Measurements from ENCODE around the gene FGFBP2. TPM values are rescaled to one million over a fixed set of nuclear protein-coding genes. Genes with fewer than 3 reads are reported as not detected.

Gene FGFBP2
- total and polyA plus RNA-seq, 2 experiments from 2014 or later, result 0.18 to 0.56 TPM

- TF ChIP-seq ZNF462 (CRISPR knock-in tag; IDR thresholded peaks at IDR 0.05), result no peak
Measured at GRCh38 chr4:15945516-15945915, 17.5 kb downstream of the FGFBP2 start (continued).

GRCh38 chr4:15944895-15945294 is 18.1 kb downstream of the FGFBP2 start:
- no peak overlapping the region for H2AFZ ChIP-seq
- no peak for ATAC-seq
- no peaks in the 10 kb centered on the region for H3K9me3 Mint-ChIP-seq
- TF ChIP-seq CREB1 (CRISPR knock-in tag; IDR thresholded peaks at IDR 0.05; ENCODE audit: low read depth), result no peak
- TF ChIP-seq ZNF331 (CRISPR knock-in tag; IDR thresholded peaks at IDR 0.05; ENCODE audit: low read depth), result no peak
- TF ChIP-seq CTCF (conservative IDR thresholded peaks at IDR 0.05; ENCODE audit: low read depth in 2 of 2), result no peak
- no peak for TF ChIP-seq NANOG (IDR thresholded peaks at IDR 0.05; ENCODE audit: borderline replicate concordance)
- no peak for TF ChIP-seq JUNB (IDR thresholded peaks at IDR 0.05; ENCODE audit: unreplicated experiment)
- TF ChIP-seq POLR2AphosphoS5 (IDR thresholded peaks at IDR 0.05; ENCODE audit: low read depth), result no peak
- TF ChIP-seq ZNF114 (CRISPR knock-in tag; IDR thresholded peaks at IDR 0.05), result no peak
- no peak for TF ChIP-seq EZH2 (IDR thresholded peaks at IDR 0.05; ENCODE audit: low read depth, unreplicated experiment)
- no peak for TF ChIP-seq REST (IDR thresholded peaks at IDR 0.05; ENCODE audit: unreplicated experiment)
- TF ChIP-seq EZH2phosphoT487 (IDR thresholded peaks at IDR 0.05; ENCODE audit: unreplicated experiment), result no peak
- no peak for TF ChIP-seq ETS1 (IDR thresholded peaks at IDR 0.05)

More at GRCh38 chr4:15944895-15945294, 18.1 kb downstream of the FGFBP2 start:
- Histone ChIP-seq H3K27ac (ENCODE audit: low read depth) (no peak overlapping the region), H3K4me1 (ENCODE audit: insufficient read depth) (no peaks in the 10 kb centered on the region), H4K20me1 (replicated peaks; ENCODE audit: insufficient read depth) (no peaks in the 10 kb centered on the region), H3K9me2 (ENCODE audit: insufficient read depth) (peaks cover 11% of the 10 kb centered on the region), H3K4me2 (no peak overlapping the region), H3K27me3 (ENCODE audit: insufficient read depth) (no peaks in the 10 kb centered on the region), H3F3A (replicated peaks; ENCODE audit: low read depth) (no peaks in the 10 kb centered on the region), H3K4me3 (no peak overlapping the region), H3K36me3 (ENCODE audit: insufficient read depth) (no peaks in the 10 kb centered on the region), H3K79me2 (replicated peaks; ENCODE audit: insufficient read depth) (no peaks in the 10 kb centered on the region)
- DNase-seq (ENCODE audit: low spot score), result no peak
- no peaks in the 10 kb centered on the region for H3K36me3 Mint-ChIP-seq (ENCODE audit: low read depth)
- H3K27me3 Mint-ChIP-seq (ENCODE audit: insufficient read depth, low read depth, poor library complexity), result peaks cover 7% of the 10 kb centered on the region
- no peaks in the 10 kb centered on the region for H3K4me1 Mint-ChIP-seq
- no peak overlapping the region for H3K27ac Mint-ChIP-seq
- H3K4me3 Mint-ChIP-seq, result no peak overlapping the region
